ENCODE data around the gene GOLGA6D.
"Not testable (repeated sequence)": the region's sequence is repeated elsewhere in the genome, so short reads cannot be mapped to it uniquely, and the experiment has no call there.

Gene GOLGA6D

GRCh38 chr15:75251343-75251742 is 31.3 kb upstream of the GOLGA6D start:
- H3K4me1 ChIP-seq (ENCODE audit: control insufficient read depth, insufficient read depth, low read length); H3K27me3 ChIP-seq (ENCODE audit: control insufficient read depth, insufficient read depth, low read length); H3K9ac ChIP-seq (ENCODE audit: low read depth, low read length); H3K36me3 ChIP-seq (ENCODE audit: control insufficient read depth, insufficient read depth, low read length); H3K9me3 ChIP-seq (ENCODE audit: control insufficient read depth, insufficient read depth, low read length); H3K4me3 ChIP-seq (ENCODE audit: low read depth, low read length): not testable (repeated sequence)

DNA sequence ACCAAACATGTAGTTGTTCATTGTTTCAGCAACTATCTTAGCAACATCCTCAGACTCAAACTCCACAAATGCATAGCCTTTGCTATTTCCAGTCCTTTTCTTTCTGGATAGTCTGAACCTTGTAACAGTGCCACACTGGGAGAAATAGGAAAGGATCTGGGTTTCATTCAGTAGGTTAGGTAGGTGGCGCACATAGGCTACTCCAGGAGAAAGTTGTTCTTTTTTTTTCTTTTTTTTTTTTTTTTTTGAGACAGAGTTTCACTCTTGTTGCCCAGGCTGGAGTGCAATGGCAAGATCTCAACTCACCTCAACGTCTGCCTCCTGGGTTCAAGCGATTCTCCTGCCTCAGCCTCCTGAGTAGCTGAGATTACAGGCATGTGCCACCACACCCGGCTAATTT is 30.4 kb upstream of the GOLGA6D start:
- not testable (repeated sequence) for H3K9me3 ChIP-seq (ENCODE audit: control insufficient read depth, insufficient read depth, low read length); H3K36me3 ChIP-seq (ENCODE audit: control insufficient read depth, insufficient read depth, low read length); H3K4me1 ChIP-seq (ENCODE audit: control insufficient read depth, insufficient read depth, low read length); H3K9ac ChIP-seq (ENCODE audit: low read depth, low read length); H3K27me3 ChIP-seq (ENCODE audit: control insufficient read depth, insufficient read depth, low read length); H3K4me3 ChIP-seq (ENCODE audit: low read depth, low read length)

DNA sequence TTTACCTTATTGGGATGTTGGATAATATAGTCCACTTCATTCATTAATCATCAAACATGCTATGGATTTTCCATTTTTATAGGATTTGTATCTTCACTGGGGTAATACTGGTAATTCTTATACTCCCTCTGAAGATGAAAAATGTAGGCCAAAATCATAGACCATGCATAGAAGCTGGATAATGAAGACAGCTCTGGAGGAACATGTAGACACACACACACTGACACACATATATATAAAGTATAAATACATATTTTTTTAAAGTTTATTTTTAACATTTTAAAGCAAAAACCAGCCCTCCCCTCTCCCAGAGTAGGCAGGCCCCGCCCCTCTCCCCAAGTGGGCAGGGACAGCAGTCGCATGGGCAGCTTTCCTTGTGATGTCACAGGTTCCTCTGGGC is 24.6 kb upstream of the GOLGA6D start, which contains the start of gene GOLGA6C:
Gene GOLGA6C (plus strand): TSS at position 301 of the 400 bp plus-strand sequence. CDS start 265 bp downstream, outside the sequence.
- not testable (repeated sequence) for H3K27me3 ChIP-seq (ENCODE audit: control insufficient read depth, insufficient read depth, low read length); H3K9me3 ChIP-seq (ENCODE audit: control insufficient read depth, insufficient read depth, low read length); H3K36me3 ChIP-seq (ENCODE audit: control insufficient read depth, insufficient read depth, low read length); H3K4me1 ChIP-seq (ENCODE audit: control insufficient read depth, insufficient read depth, low read length); H3K4me3 ChIP-seq (ENCODE audit: low read depth, low read length); H3K9ac ChIP-seq (ENCODE audit: low read depth, low read length)

DNA sequence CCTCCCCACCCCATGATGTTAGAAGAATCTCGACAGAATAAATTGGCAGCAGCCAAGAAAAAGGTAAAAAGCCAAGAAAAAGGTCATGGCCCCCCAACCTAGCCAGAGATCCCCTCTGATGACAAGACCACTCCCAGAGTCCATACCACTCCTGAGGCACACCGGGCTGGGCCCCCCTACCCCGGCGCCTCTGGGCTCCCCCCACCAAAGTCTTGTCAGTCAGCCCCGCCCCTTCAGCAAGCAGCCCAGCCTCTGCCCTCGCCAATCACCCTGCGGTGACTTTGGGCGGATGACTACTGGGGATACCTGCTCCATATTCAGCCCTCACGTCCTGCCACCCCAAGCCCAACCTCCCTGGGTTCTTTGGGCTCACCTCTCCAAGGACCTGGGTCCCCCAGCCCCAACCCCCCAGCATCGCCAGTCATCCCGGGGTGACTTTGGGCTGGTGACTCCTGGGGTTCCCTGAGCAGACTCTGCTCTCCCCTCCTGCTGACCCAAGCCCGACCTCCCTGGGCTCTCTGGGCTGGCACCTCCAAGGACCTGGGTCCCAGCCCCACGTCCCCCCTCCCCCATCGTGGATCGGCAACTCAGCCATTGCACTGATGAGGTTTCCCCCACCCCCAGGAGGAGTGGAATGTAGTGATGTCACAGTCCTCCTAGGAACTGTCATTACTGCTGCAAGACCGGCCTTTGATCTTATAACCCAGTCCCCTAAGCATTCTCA is 23.9 kb upstream of the GOLGA6D start:
- not testable (repeated sequence) for H3K9ac ChIP-seq (ENCODE audit: low read depth, low read length); H3K36me3 ChIP-seq (ENCODE audit: control insufficient read depth, insufficient read depth, low read length); H3K4me3 ChIP-seq (ENCODE audit: low read depth, low read length); H3K27me3 ChIP-seq (ENCODE audit: control insufficient read depth, insufficient read depth, low read length); H3K9me3 ChIP-seq (ENCODE audit: control insufficient read depth, insufficient read depth, low read length); H3K4me1 ChIP-seq (ENCODE audit: control insufficient read depth, insufficient read depth, low read length)

GRCh38 chr15:75259873-75260272 is 22.8 kb upstream of the GOLGA6D start:
- not testable (repeated sequence) for H3K9me3 ChIP-seq (ENCODE audit: control insufficient read depth, insufficient read depth, low read length); H3K27me3 ChIP-seq (ENCODE audit: control insufficient read depth, insufficient read depth, low read length); H3K4me1 ChIP-seq (ENCODE audit: control insufficient read depth, insufficient read depth, low read length); H3K4me3 ChIP-seq (ENCODE audit: low read depth, low read length); H3K9ac ChIP-seq (ENCODE audit: low read depth, low read length); H3K36me3 ChIP-seq (ENCODE audit: control insufficient read depth, insufficient read depth, low read length)

GRCh38 chr15:75273751-75274359 is 8.8 kb upstream of the GOLGA6D start:
- H3K4me1 ChIP-seq (ENCODE audit: control insufficient read depth, insufficient read depth, low read length); H3K4me3 ChIP-seq (ENCODE audit: low read depth, low read length); H3K36me3 ChIP-seq (ENCODE audit: control insufficient read depth, insufficient read depth, low read length); H3K9me3 ChIP-seq (ENCODE audit: control insufficient read depth, insufficient read depth, low read length); H3K9ac ChIP-seq (ENCODE audit: low read depth, low read length); H3K27me3 ChIP-seq (ENCODE audit: control insufficient read depth, insufficient read depth, low read length): not testable (repeated sequence)

- not testable (repeated sequence) for H3K4me1 ChIP-seq (ENCODE audit: control insufficient read depth, insufficient read depth, low read length); H3K27me3 ChIP-seq (ENCODE audit: control insufficient read depth, insufficient read depth, low read length); H3K36me3 ChIP-seq (ENCODE audit: control insufficient read depth, insufficient read depth, low read length); H3K9me3 ChIP-seq (ENCODE audit: control insufficient read depth, insufficient read depth, low read length); H3K9ac ChIP-seq (ENCODE audit: low read depth, low read length); H3K4me3 ChIP-seq (ENCODE audit: low read depth, low read length)
Observed at GRCh38 chr15:75274509-75275107, 8.0 kb upstream of the GOLGA6D start.

DNA sequence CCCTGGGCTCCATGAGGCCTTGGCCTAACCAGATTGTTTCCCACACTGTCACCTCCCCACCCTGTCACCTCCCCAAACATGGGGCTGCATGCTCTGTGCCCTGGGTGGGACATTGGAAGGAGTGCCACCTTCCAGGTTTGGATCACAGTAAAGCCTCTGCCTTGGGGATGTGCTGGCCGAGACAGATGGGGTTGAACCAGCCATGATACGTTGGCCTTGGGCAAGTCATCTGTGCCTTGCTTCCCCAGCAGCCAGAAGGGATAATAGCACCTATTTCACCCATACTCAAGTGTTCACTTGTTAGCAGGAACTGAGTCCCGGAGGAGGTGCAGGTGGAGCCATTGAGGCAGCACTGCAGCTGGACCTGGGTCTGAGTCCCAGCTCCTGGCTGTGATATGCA is 7.0 kb upstream of the GOLGA6D start:
- not testable (repeated sequence) for H3K27me3 ChIP-seq (ENCODE audit: control insufficient read depth, insufficient read depth, low read length); H3K4me3 ChIP-seq (ENCODE audit: low read depth, low read length); H3K9me3 ChIP-seq (ENCODE audit: control insufficient read depth, insufficient read depth, low read length); H3K36me3 ChIP-seq (ENCODE audit: control insufficient read depth, insufficient read depth, low read length); H3K4me1 ChIP-seq (ENCODE audit: control insufficient read depth, insufficient read depth, low read length); H3K9ac ChIP-seq (ENCODE audit: low read depth, low read length)

- H3K4me3 ChIP-seq (ENCODE audit: low read depth, low read length); H3K9ac ChIP-seq (ENCODE audit: low read depth, low read length); H3K27me3 ChIP-seq (ENCODE audit: control insufficient read depth, insufficient read depth, low read length): not testable (repeated sequence)
Observed at GRCh38 chr15:75278497-75278896, 4.1 kb upstream of the GOLGA6D start.

GRCh38 chr15:75284152-75284551 is 1.5 kb downstream of the GOLGA6D start:
- H3K4me1 ChIP-seq (ENCODE audit: control insufficient read depth, insufficient read depth, low read length) = not testable (repeated sequence)

More at GRCh38 chr15:75278497-75278896, 4.1 kb upstream of the GOLGA6D start:
- H3K4me1 ChIP-seq (ENCODE audit: control insufficient read depth, insufficient read depth, low read length); H3K9me3 ChIP-seq (ENCODE audit: control insufficient read depth, insufficient read depth, low read length); H3K36me3 ChIP-seq (ENCODE audit: control insufficient read depth, insufficient read depth, low read length): not testable (repeated sequence)

DNA sequence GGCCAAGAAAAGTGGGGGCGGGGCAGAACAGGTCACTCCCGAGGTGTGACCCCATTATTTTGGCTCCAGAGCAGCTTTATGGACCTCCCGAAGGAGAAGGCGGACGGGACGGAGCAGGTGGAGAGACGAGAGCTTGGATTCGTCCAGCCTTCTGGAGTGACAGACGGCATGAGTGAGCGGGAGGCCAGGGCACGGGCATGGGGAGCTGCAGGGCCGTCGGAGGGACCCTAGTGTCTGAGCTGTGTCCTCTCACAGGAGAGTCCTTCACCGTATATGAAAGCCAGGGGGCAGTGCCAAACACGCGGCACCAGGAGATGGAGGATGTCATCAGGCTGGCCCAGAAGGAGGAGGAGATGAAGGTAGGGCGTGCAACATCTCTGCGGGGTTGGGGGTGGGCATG is 11.0 kb downstream of the GOLGA6D start:
- H3K9me3 ChIP-seq (ENCODE audit: control insufficient read depth, insufficient read depth, low read length); H3K36me3 ChIP-seq (ENCODE audit: control insufficient read depth, insufficient read depth, low read length); H3K4me1 ChIP-seq (ENCODE audit: control insufficient read depth, insufficient read depth, low read length); H3K9ac ChIP-seq (ENCODE audit: low read depth, low read length); H3K27me3 ChIP-seq (ENCODE audit: control insufficient read depth, insufficient read depth, low read length); H3K4me3 ChIP-seq (ENCODE audit: low read depth, low read length): not testable (repeated sequence)

More at GRCh38 chr15:75284152-75284551, 1.5 kb downstream of the GOLGA6D start:
- not testable (repeated sequence) for H3K4me3 ChIP-seq (ENCODE audit: low read depth, low read length); H3K9me3 ChIP-seq (ENCODE audit: control insufficient read depth, insufficient read depth, low read length); H3K27me3 ChIP-seq (ENCODE audit: control insufficient read depth, insufficient read depth, low read length); H3K36me3 ChIP-seq (ENCODE audit: control insufficient read depth, insufficient read depth, low read length); H3K9ac ChIP-seq (ENCODE audit: low read depth, low read length)

- H3K9ac ChIP-seq (ENCODE audit: low read depth, low read length); H3K27me3 ChIP-seq (ENCODE audit: control insufficient read depth, insufficient read depth, low read length); H3K4me3 ChIP-seq (ENCODE audit: low read depth, low read length); H3K4me1 ChIP-seq (ENCODE audit: control insufficient read depth, insufficient read depth, low read length); H3K9me3 ChIP-seq (ENCODE audit: control insufficient read depth, insufficient read depth, low read length); H3K36me3 ChIP-seq (ENCODE audit: control insufficient read depth, insufficient read depth, low read length): not testable (repeated sequence)
Observed at GRCh38 chr15:75298541-75299310, 16.1 kb downstream of the GOLGA6D start.
